K562 (cell line): Measurements from ENCODE around the gene SMIM7. TPM values are rescaled to one million over a fixed set of nuclear protein-coding genes. Genes with fewer than 3 reads are reported as not detected.

Source experiments
- ATAC-seq: fragments of 200-7000 bp; cut with Tn5 transposase; 3 replicates; pipeline ENCODE4 v1.9.1; 2020; ENCODE audit warnings: moderate library complexity
- BruUV-seq: library from RNA; stranded (reverse); fragments of 400-500 nt; replicated peaks from 2 replicates; lab custom pipeline; 2021; lab: Mats Ljungman, UMichigan
- CTCF ChIA-PET: fragments of 300-600 bp; formaldehyde crosslinking; extraction: SDS; loops from one replicate; lab custom pipeline; 2021; ENCODE audit warnings: low intra/inter-chr PET ratio; lab: Yijun Ruan, JAX
- POLR2A ChIA-PET: fragments of 300-600, 350-650 bp; sonication (Branson Sonifier 250); formaldehyde crosslinking; extraction: SDS; loops from one replicate; lab custom pipeline; 2021; ENCODE audit warnings: antibody characterized with exemption, inconsistent platforms; lab: Yijun Ruan, JAX
- DNase-seq, 4 experiments: peaks; one replicate each; pipeline versions ENCODE4 v3.0.0 to v3.0.0-alpha.2; 2011 to 2018; ENCODE audit warnings: low spot score in 3 of 4, mixed read lengths in 3 of 4; ENCODE audit errors: extremely low read depth in 1 of 4
- FAIRE-seq: peaks from 2 replicates; lab custom pipeline; 2011; peaks lifted over from hg19 to GRCh38; lab: Jason Lieb, UNC
- H2AFZ ChIP-seq: 2 replicates; pipeline ENCODE4 v1.6.0; 2011; ENCODE audit warnings: low read depth, low read length, control low read depth, inconsistent platforms
- H3K27ac ChIP-seq: fragments of 200-600 bp; 3 replicates; pipeline ENCODE4 v1.8.0; 2011; ENCODE audit warnings: low read depth, mild to moderate bottlenecking, control low read depth, inconsistent platforms, low read length, moderate library complexity, mixed read lengths; ENCODE audit errors: extremely low read depth
- H3K27me3 ChIP-seq, 2 experiments: fragments of 300-600 bp in 1 of 2; 2 replicates in 1 of 2; 3 replicates in 1 of 2; pipeline versions ENCODE4 v1.6.0 to v1.8.0; 2011; ENCODE audit warnings: inconsistent platforms in 2 of 2, low read length in 2 of 2, mild to moderate bottlenecking in 1 of 2, mixed read lengths in 1 of 2, moderate library complexity in 1 of 2; ENCODE audit not compliant: control insufficient read depth in 2 of 2, insufficient read depth in 2 of 2
- H3K36me3 ChIP-seq: fragments of 300-600 bp; 3 replicates; pipeline ENCODE4 v1.8.0; 2011; ENCODE audit warnings: mild to moderate bottlenecking, low read length, inconsistent platforms; ENCODE audit not compliant: control insufficient read depth, insufficient read depth
- H3K4me1 ChIP-seq, 2 experiments: fragments of 200-600 bp in 1 of 2; replicated peaks in 1 of 2; 2 replicates in 1 of 2; 3 replicates in 1 of 2; pipeline versions ENCODE4 v1.5.1 to v1.8.0; 2011; ENCODE audit warnings: inconsistent platforms in 2 of 2, low read length in 2 of 2, mild to moderate bottlenecking in 1 of 2, mixed read lengths in 1 of 2, moderate library complexity in 1 of 2; ENCODE audit not compliant: control insufficient read depth in 2 of 2, insufficient read depth in 2 of 2
- H3K4me2 ChIP-seq: 2 replicates; pipeline ENCODE4 v1.6.1; 2011; ENCODE audit warnings: low read length, control low read depth, inconsistent platforms, mixed read lengths; ENCODE audit not compliant: insufficient read depth
- H3K4me3 ChIP-seq: fragments of 200-600 bp; sonication (generic), shearing (Covaris generic); 2 replicates; pipeline ENCODE4 v1.5.1; 2016; ENCODE audit warnings: control low read depth, inconsistent platforms
- H3K79me2 ChIP-seq: fragments of 200-600 bp; 3 replicates; pipeline ENCODE4 v1.8.0; 2011; ENCODE audit warnings: low read length, inconsistent platforms; ENCODE audit not compliant: control insufficient read depth, insufficient read depth
- H3K9ac ChIP-seq, 2 experiments: 2 replicates each; pipeline versions ENCODE4 v1.6.0 to v1.6.1; 2011; ENCODE audit warnings: low read depth in 2 of 2, low read length in 2 of 2, control low read depth in 1 of 2, inconsistent platforms in 1 of 2, mild to moderate bottlenecking in 1 of 2, mixed read lengths in 1 of 2; ENCODE audit not compliant: insufficient read depth in 1 of 2
- H3K9me1 ChIP-seq: one replicate; pipeline ENCODE4 v1.6.0; 2011; ENCODE audit warnings: inconsistent platforms, mild to moderate bottlenecking, low read length, moderate library complexity; ENCODE audit not compliant: control insufficient read depth, insufficient read depth
- H3K9me3 ChIP-seq: replicated peaks from 2 replicates; pipeline ENCODE4 v1.5.1; 2011; ENCODE audit warnings: low read depth, low read length, inconsistent platforms; ENCODE audit not compliant: control insufficient read depth, insufficient read depth
- H4K20me1 ChIP-seq: replicated peaks from 2 replicates; pipeline ENCODE4 v1.6.1; 2011; ENCODE audit warnings: low read length, inconsistent platforms, mixed read lengths; ENCODE audit not compliant: control insufficient read depth, insufficient read depth
- ARID3A ChIP-seq: IDR thresholded peaks from 2 replicates; pipeline ENCODE4 v1.6.1; 2012; ENCODE audit warnings: low read depth, low read length, improper control_type of control experiment, borderline replicate concordance
- ATF3 ChIP-seq, 2 experiments: fragments of 450-650 bp in 1 of 2; sonication (generic) in 1 of 2; formaldehyde crosslinking in 1 of 2; IDR thresholded peaks in 1 of 2; conservative IDR thresholded peaks in 1 of 2; 2 replicates each; pipeline versions ENCODE4 v1.6.1 to v1.8.1; 2016 to 2023; ENCODE audit warnings: mild to moderate bottlenecking in 2 of 2, moderate library complexity in 2 of 2, inconsistent platforms in 1 of 2, missing genetic modification reagents in 1 of 2
- CSDE1 ChIP-seq, 2 experiments: fragments of 450-650 bp; IDR thresholded peaks; 2 replicates each; pipeline ENCODE4 v1.6.1; 2016; ENCODE audit warnings: mild to moderate bottlenecking in 1 of 2
- E2F1 ChIP-seq: sonication (generic); formaldehyde crosslinking; IDR thresholded peaks from 2 replicates; pipeline ENCODE4 v1.8.1; 2023; ENCODE audit warnings: mild to moderate bottlenecking, missing genetic modification reagents, moderate library complexity
- ELF1 ChIP-seq: fragments of 200-800 bp; sonication (Bioruptor generic); IDR thresholded peaks from 2 replicates; pipeline ENCODE4 v1.6.1; 2016; ENCODE audit warnings: missing genetic modification characterization, missing compliant biosample characterization
- MAFF ChIP-seq: IDR thresholded peaks from 2 replicates; pipeline ENCODE4 v1.6.1; 2012; ENCODE audit warnings: low read length, improper control_type of control experiment
- MCM2 ChIP-seq: fragments of 450-650 bp; IDR thresholded peaks from 2 replicates; pipeline ENCODE4 v1.6.1; 2017; ENCODE audit warnings: low read depth, mild to moderate bottlenecking
- NFE2 ChIP-seq: IDR thresholded peaks from 2 replicates; pipeline ENCODE4 v1.6.1; 2014; ENCODE audit warnings: antibody characterized with exemption, low read depth
- NRF1 ChIP-seq, 2 experiments: fragments of 450-650 bp; IDR thresholded peaks in 1 of 2; conservative IDR thresholded peaks in 1 of 2; 2 replicates each; pipeline ENCODE4 v1.6.1; 2014; ENCODE audit warnings: mild to moderate bottlenecking in 2 of 2
- PCBP2 ChIP-seq: fragments of 200-400 bp; formaldehyde crosslinking; IDR thresholded peaks from 2 replicates; pipeline ENCODE4 v1.6.1; 2018; ENCODE audit warnings: low read length, low read depth, mild to moderate bottlenecking, moderate library complexity; ENCODE audit not compliant: poor library complexity, severe bottlenecking
- PYGO2 ChIP-seq: fragments of 450-650 bp; IDR thresholded peaks from 2 replicates; pipeline ENCODE4 v1.6.1; 2016; ENCODE audit warnings: mild to moderate bottlenecking, missing genetic modification characterization, moderate library complexity, missing compliant biosample characterization
- SNRNP70 ChIP-seq: fragments of 200-400 bp; formaldehyde crosslinking; optimal IDR thresholded peaks from 2 replicates; pipeline ENCODE3; 2017; ENCODE audit warnings: low read depth, low read length
- U2AF1 ChIP-seq: fragments of 200-400 bp; formaldehyde crosslinking; optimal IDR thresholded peaks from 2 replicates; pipeline ENCODE3; 2017; ENCODE audit warnings: mild to moderate bottlenecking, low read depth, low read length, moderate library complexity
- ZNF518B ChIP-seq: fragments of 250-450 bp; sonication (Bioruptor Pico); IDR thresholded peaks from 2 replicates; pipeline ENCODE4 v1.5.0; 2021; ENCODE audit warnings: mild to moderate bottlenecking, moderate library complexity
- WGBS: fragments of 100-300 bp; shearing (Covaris generic); methylation state at CpG from one replicate; pipeline ENCODE4 v1.1.6; 2016; ENCODE audit warnings: low coverage, mixed read lengths; ENCODE audit not compliant: insufficient coverage; ENCODE audit errors: missing lambda C conversion rate; 5-methylcytosine and 5-hydroxymethylcytosine counted together
- in situ Hi-C: fragments of 300-500 bp; cut with MboI; formaldehyde crosslinking; loops from 4 replicates; pipeline ENCODE4 v1.15.0; 2018; ENCODE audit warnings: inconsistent platforms, mixed read lengths
- intact Hi-C: fragments of 100-400 bp; cut with micrococcal nuclease; formaldehyde crosslinking; loops from 2 replicates; pipeline ENCODE4 v1.14.2; 2022
- polyA plus RNA-seq, 8 experiments: library from polyadenylated mRNA; depleted of rRNA in 4 of 8; stranded (reverse) in 5 of 8; unstranded in 3 of 8; fragments of >200 nt; fragmentation: Nextera tagmentation in 2 of 8; fragmentation: Illumina TruSeq in 1 of 8; extraction: Ambion mirVana in 2 of 8; extraction: Trizol in 1 of 8; gene quantifications; 2 replicates each; pipeline versions ENCODE4 v1.2.1 to v1.2.3, GENCODE V29; 2011 to 2014; ENCODE audit warnings: inconsistent platforms in 1 of 8, missing spikeins in 1 of 8
- total RNA-seq, 7 experiments: library from RNA; depleted of rRNA in 6 of 7; stranded (reverse); fragments of >200 nt in 6 of 7; fragmentation: Illumina TruSeq in 2 of 7; extraction: Trizol in 2 of 7; gene quantifications; 2 replicates each; pipeline versions ENCODE4 v1.2.1 to v1.2.3, GENCODE V29; 2011 to 2021; ENCODE audit warnings: low replicate concordance in 1 of 7

SMIM7 gene
- total and polyA plus RNA-seq, 9 of the 15 experiments (the other 6 are each of a cell fraction or from before 2014, with no cell fraction given), result 55.3 to 265 (median 107) TPM

- FAIRE-seq (no peak), ATAC-seq (no peak), DNase-seq (no peak)
- Histone ChIP-seq H3K4me3 (no peak overlapping the region), H3K36me3 (no peaks in the 10 kb centered on the region), H3K27me3 (no peaks in the 10 kb centered on the region), H3K79me2 (no peaks in the 10 kb centered on the region), H3K9ac (no peak overlapping the region), H3K4me1 (no peaks in the 10 kb centered on the region), H4K20me1 (no peaks in the 10 kb centered on the region), H3K9me1 (no peaks in the 10 kb centered on the region), H3K4me2 (no peak overlapping the region)
- intact Hi-C loops (no loop called here), in situ Hi-C loops (no loop called here)
- no TSS peak for BruUV-seq
- ChIA-PET CTCF (no interaction called here), POLR2A (no interaction called here)
- 47% methylated on average over 12 of the region's 12 CpGs for WGBS
- TF ChIP-seq ELF1 (tag), result no peak
- no peak for TF ChIP-seq CSDE1 (IDR thresholded peaks at IDR 0.05)
- no peak for TF ChIP-seq U2AF1
- no peak for TF ChIP-seq NFE2
- TF ChIP-seq PYGO2 (tag), result no peak
- no peak for TF ChIP-seq NRF1 (conservative IDR thresholded peaks at IDR 0.05 in 1 of 2, IDR thresholded peaks at IDR 0.05 in 1 of 2)
- no peak for TF ChIP-seq ZNF518B (CRISPR knock-in tag)
- no peak for TF ChIP-seq ARID3A
- TF ChIP-seq ATF3 (IDR thresholded peaks at IDR 0.05), result no peak
- no peak for TF ChIP-seq ATF3 (CRISPR knock-in tag; conservative IDR thresholded peaks at IDR 0.05)
- TF ChIP-seq MCM2, result no peak
- no peak for TF ChIP-seq MAFF
- no peak for TF ChIP-seq E2F1 (CRISPR knock-in tag)
- TF ChIP-seq PCBP2, result no peak
- TF ChIP-seq SNRNP70, result no peak
- TF ChIP-seq, all 486 proteins: peak for 0
- no peak overlapping the region for H2AFZ ChIP-seq
- no peak overlapping the region for H3K27ac ChIP-seq
- H3K9me3 ChIP-seq, result no peaks in the 10 kb centered on the region
These were observed 11.8 kb upstream of the SMIM7 start for GRCh38 chr19:16671652-16672274.
